ENCODE measurements around the gene ANKS3. TPM values are rescaled to one million over a fixed set of nuclear protein-coding genes. Genes with fewer than 3 reads are reported as not detected.

Gene ANKS3
- total RNA-seq, 2 experiments from 2014 or later, result 17.6 to 21.7 TPM

GRCh38 chr16:4674926-4675530 lies 59.0 kb downstream of the ANKS3 start:
- no peaks in the 10 kb centered on the region for H3K4me1 ChIP-seq (ENCODE audit: insufficient read depth, low read length, poor library complexity, severe bottlenecking)
- H3K4me2 ChIP-seq (ENCODE audit: low read length), result no peak overlapping the region
- POLR2A ChIA-PET, result no interaction called here
- no peaks in the 10 kb centered on the region for H4K20me1 ChIP-seq (ENCODE audit: insufficient read depth, low read length)
- no peak overlapping the region for H2AFZ ChIP-seq (ENCODE audit: low read length)
- H3K27ac ChIP-seq (ENCODE audit: low read depth, low read length, poor library complexity, severe bottlenecking), result no peak overlapping the region
- H3K79me2 ChIP-seq (ENCODE audit: insufficient read depth, low read depth, low read length), result no peaks in the 10 kb centered on the region
- H3K4me3 ChIP-seq (ENCODE audit: low read depth, low read length, poor library complexity, severe bottlenecking), result no peak overlapping the region
- H3K36me3 ChIP-seq (ENCODE audit: insufficient read depth, low read length), result no peaks in the 10 kb centered on the region
- H3K9me2 ChIP-seq (ENCODE audit: insufficient read depth, low read length), result no peaks in the 10 kb centered on the region
- H3K9me3 ChIP-seq (ENCODE audit: low read length), result no peaks in the 10 kb centered on the region
- intact Hi-C loops (cut with micrococcal nuclease; ENCODE audit: unreplicated experiment), result no loop called here
- no peak for DNase-seq (ENCODE audit: low spot score)
- BruUV-seq (replicated peaks), result no TSS peak
- CTCF ChIA-PET (ENCODE audit: unreplicated experiment), result no interaction called here
- TF ChIP-seq CTCF (conservative IDR thresholded peaks at IDR 0.05; ENCODE audit: low read length), result no peak
- no peak for TF ChIP-seq EZH2phosphoT487 (IDR thresholded peaks at IDR 0.05; ENCODE audit: borderline replicate concordance, low read depth, low read length)

- ChIA-PET CTCF (ENCODE audit: unreplicated experiment) (no interaction called here), POLR2A (no interaction called here)
- no peak overlapping the region for H2AFZ ChIP-seq (ENCODE audit: low read length)
- H3K9me2 ChIP-seq (ENCODE audit: insufficient read depth, low read length), result no peaks in the 10 kb centered on the region
- no peaks in the 10 kb centered on the region for H3K4me1 ChIP-seq (ENCODE audit: insufficient read depth, low read length, poor library complexity, severe bottlenecking)
- no peaks in the 10 kb centered on the region for H4K20me1 ChIP-seq (ENCODE audit: insufficient read depth, low read length)
- BruUV-seq (replicated peaks), result no TSS peak
- H3K27ac ChIP-seq (ENCODE audit: low read depth, low read length, poor library complexity, severe bottlenecking), result no peak overlapping the region
- TF ChIP-seq EZH2phosphoT487 (IDR thresholded peaks at IDR 0.05; ENCODE audit: borderline replicate concordance, low read depth, low read length) (no peak), CTCF (conservative IDR thresholded peaks at IDR 0.05; ENCODE audit: low read length) (no peak)
- H3K4me2 ChIP-seq (ENCODE audit: low read length), result no peak overlapping the region
- no peaks in the 10 kb centered on the region for H3K9me3 ChIP-seq (ENCODE audit: low read length)
- peaks cover 8% of the 10 kb centered on the region for H3K36me3 ChIP-seq (ENCODE audit: insufficient read depth, low read length)
- intact Hi-C loops (cut with micrococcal nuclease; ENCODE audit: unreplicated experiment), result no loop called here
- DNase-seq (ENCODE audit: low spot score), result no peak
- no peaks in the 10 kb centered on the region for H3K79me2 ChIP-seq (ENCODE audit: insufficient read depth, low read depth, low read length)
- H3K4me3 ChIP-seq (ENCODE audit: low read depth, low read length, poor library complexity, severe bottlenecking), result no peak overlapping the region
These were observed 60.6 kb downstream of the ANKS3 start for GRCh38 chr16:4673387-4674046.

- POLR2A ChIA-PET, result no interaction called here
- H4K20me1 ChIP-seq (ENCODE audit: insufficient read depth, low read length), result no peaks in the 10 kb centered on the region
- H3K27ac ChIP-seq (ENCODE audit: low read depth, low read length, poor library complexity, severe bottlenecking), result no peak overlapping the region
- TF ChIP-seq EZH2phosphoT487 (IDR thresholded peaks at IDR 0.05; ENCODE audit: borderline replicate concordance, low read depth, low read length) (no peak), CTCF (conservative IDR thresholded peaks at IDR 0.05; ENCODE audit: low read length) (no peak)
- H3K9me3 ChIP-seq (ENCODE audit: low read length), result no peaks in the 10 kb centered on the region
- no peaks in the 10 kb centered on the region for H3K9me2 ChIP-seq (ENCODE audit: insufficient read depth, low read length)
- no peak for DNase-seq (ENCODE audit: low spot score)
- H3K4me3 ChIP-seq (ENCODE audit: low read depth, low read length, poor library complexity, severe bottlenecking), result no peak overlapping the region
- H3K4me1 ChIP-seq (ENCODE audit: insufficient read depth, low read length, poor library complexity, severe bottlenecking), result no peaks in the 10 kb centered on the region
- CTCF ChIA-PET (ENCODE audit: unreplicated experiment), result no interaction called here
- TSS peak; percentile 68 for BruUV-seq (replicated peaks)
- no peaks in the 10 kb centered on the region for H3K79me2 ChIP-seq (ENCODE audit: insufficient read depth, low read depth, low read length)
- H3K36me3 ChIP-seq (ENCODE audit: insufficient read depth, low read length), result peaks cover 29% of the 10 kb centered on the region
- intact Hi-C loops (cut with micrococcal nuclease; ENCODE audit: unreplicated experiment), result no loop called here
- no peak overlapping the region for H2AFZ ChIP-seq (ENCODE audit: low read length)
- H3K4me2 ChIP-seq (ENCODE audit: low read length), result no peak overlapping the region
These were observed 65.6 kb downstream of the ANKS3 start for GRCh38 chr16:4668313-4668960.
